Nucleus accumbens (tissue), 56 donors: Measurements from ENCODE around the gene S100A4.
A peak's percentile ranks its signal among the peaks of the same experiment; 100 is the strongest.
"Not testable (repeated sequence)": the region's sequence is repeated elsewhere in the genome, so short reads cannot be mapped to it uniquely, and the experiment has no call there.

Experiments
- DNase-seq, 56 donors: peaks; one replicate each; lab custom pipeline; 2025; lab: John Stamatoyannopoulos, UW

Gene S100A4

GRCh38 chr1:153536012-153536670 is 9.5 kb downstream of the S100A4 start:
- DNase-seq = peak in 47 of 56 donors; percentile 12 to 80 (median 46)

- DNase-seq = peak in 15 of 56 donors; percentile 4 to 55 (median 28)
These were observed 10.2 kb downstream of the S100A4 start, which contains the start of gene S100A6 for GRCh38 chr1:153535242-153536011. TSS of gene S100A6 (minus strand) at chr1:153535991. CDS start at chr1:153535339, 652 bp downstream.

GRCh38 chr1:153534925-153535241 is 10.7 kb downstream of the S100A4 start:
- DNase-seq = no peak

DNA sequence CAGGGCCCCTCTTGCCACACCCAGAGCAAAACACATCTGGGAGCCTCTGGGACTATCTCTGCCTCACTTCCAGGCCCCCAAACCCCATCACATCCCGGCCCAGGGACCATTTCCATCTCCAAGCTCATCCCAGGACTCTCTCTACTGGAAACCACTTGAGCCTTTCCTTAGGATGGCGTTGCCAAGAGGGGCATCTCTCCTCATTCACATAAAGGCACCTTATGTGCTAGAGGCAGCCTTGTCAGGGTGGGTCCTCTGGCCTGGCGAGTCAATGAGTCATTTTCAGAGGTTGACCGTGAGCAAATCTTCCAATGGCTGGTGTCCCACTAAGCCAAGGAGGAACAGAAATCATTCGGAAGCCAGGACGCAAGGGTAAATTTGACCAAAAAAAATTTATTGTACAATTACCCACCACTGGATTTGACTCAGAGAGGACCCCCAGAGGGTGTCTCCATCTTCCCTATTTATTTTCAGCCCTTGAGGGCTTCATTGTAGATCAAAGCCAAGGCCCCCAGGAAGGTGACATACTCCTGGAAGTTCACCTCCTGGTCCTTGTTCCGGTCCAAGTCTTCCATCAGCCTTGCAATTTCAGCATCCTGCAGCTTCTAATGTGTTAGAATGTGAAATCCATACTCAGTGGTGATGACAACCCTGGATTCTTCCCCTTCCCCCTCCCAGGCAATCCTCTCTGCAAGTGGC is 11.2 kb downstream of the S100A4 start:
- no peak for DNase-seq

- DNase-seq = peak in 9 of 56 donors; percentile 4 to 68 (median 33)
These were observed 11.9 kb downstream of the S100A4 start for GRCh38 chr1:153533689-153534201.

- DNase-seq = peak in 50 of 56 donors; percentile 17 to 89 (median 57)
These were observed 12.6 kb downstream of the S100A4 start for GRCh38 chr1:153532769-153533599.

- DNase-seq = no peak
These were observed 13.4 kb downstream of the S100A4 start for GRCh38 chr1:153532181-153532580.

GRCh38 chr1:153531638-153532037 is 14.0 kb downstream of the S100A4 start:
- no peak for DNase-seq

DNA sequence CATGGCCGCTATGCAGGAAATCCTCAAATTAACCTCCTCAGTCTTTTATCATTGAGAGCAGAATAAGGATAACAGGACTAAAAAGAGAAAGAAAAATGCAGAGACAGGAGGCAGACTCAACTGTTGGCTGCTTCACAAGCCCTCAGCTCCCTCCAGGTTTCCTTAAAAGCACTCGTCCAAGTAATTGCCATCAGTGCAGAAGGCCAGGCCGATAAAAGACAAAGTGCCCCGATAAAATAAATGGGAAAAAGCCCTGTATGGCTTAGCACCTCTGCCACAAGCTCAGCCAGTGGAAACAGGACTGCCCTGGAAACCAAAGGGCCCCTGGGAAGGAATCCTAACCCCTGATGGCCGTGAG is 17.9 kb downstream of the S100A4 start:
- no peak for DNase-seq

DNA sequence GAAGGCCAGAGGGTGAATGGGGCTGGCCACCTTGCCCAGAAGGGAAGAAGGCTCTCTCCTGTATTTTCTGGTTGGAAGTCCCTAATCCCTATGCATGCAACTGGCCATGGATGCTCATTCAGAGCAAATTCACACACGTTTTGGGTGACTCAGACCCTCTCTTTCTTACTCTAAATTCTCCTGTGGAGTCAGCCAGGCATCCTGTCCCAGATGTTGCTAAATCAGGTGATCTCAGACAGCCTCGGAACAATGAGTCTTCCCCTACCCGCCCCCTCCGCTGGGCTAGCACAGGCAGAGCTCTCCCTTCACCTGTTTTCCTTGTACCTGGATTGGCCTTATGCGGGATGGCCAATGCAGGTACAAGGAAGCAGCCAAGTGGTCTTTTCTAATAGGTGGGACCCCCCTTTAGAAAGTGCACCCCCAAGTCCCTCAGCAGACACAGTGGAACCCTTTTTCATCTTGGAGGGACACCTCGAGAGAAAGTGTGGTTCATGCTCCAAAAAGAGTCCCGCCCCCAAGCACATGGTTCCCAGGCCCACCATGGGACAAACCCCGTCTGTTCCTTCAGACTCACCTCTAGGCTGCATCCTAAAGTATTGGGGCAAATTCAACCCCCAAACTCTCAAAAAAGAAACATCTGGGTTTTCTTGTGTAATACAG is 18.5 kb downstream of the S100A4 start:
- DNase-seq = no peak

GRCh38 chr1:153526132-153526543 is 19.5 kb downstream of the S100A4 start:
- DNase-seq = no peak

GRCh38 chr1:153525088-153525728 is 20.4 kb downstream of the S100A4 start:
- no peak for DNase-seq

- not testable (repeated sequence) for DNase-seq
These were observed 23.1 kb downstream of the S100A4 start for GRCh38 chr1:153522353-153523048.

DNA sequence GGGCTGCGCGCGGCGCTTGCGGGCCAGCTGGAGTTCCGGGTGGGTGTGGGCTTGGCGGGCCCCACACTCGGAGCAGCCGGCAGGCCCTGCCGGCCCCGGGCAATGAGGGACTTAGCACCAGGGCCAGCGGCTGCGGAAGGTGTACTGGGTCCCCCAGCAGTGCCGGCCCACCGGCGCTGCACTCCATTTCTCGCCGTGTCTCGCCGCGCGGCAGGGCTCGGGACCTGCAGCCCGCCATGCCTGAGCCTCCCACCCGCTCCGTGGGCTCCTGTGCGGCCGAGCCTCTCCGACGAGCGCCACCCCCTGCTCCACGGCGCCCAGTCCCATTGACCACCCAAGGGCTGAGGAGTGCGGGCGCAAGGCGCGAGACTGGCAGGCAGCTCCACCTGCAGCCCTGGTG is 23.8 kb downstream of the S100A4 start:
- not testable (repeated sequence) for DNase-seq

GRCh38 chr1:153520818-153521476 is 24.7 kb downstream of the S100A4 start:
- no peak for DNase-seq

DNA sequence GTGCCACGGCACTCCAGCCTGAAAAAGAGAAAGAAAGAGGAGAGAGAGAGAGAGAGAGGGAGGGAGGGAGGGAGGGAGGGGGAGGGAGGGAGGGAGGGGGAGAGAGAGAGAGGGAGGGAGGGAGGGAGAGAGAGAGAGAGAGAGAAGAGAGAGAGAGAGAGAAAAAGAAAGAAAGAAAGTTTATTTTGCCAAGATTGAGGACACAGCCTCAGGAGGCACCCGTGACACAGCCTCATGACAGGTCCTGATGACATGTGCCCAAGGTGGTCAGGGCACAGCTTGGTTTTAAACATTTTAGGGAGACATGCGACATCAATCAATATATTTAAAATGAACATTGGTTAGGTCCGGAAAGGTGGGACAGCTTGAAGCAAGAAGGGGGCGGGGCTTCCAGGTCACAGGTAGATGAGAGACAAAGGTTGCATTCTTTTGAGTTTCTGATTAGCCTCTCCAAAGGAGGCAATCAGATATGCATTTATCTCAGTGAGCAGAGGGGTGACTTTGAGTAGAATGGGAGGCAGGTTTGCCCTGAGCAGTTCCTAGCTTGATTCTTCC is 25.4 kb downstream of the S100A4 start:
- not testable (repeated sequence) for DNase-seq

GRCh38 chr1:153519242-153519641 is 26.4 kb downstream of the S100A4 start:
- DNase-seq = no peak
